GM12878 (cell line): ENCODE measurements around the gene SERHL2. TPM values are rescaled to one million over a fixed set of nuclear protein-coding genes. Genes with fewer than 3 reads are reported as not detected.
"Not testable (repeated sequence)": the region's sequence is repeated elsewhere in the genome, so short reads cannot be mapped to it uniquely, and the experiment has no call there.

ENCODE experiments used
- ATAC-seq: fragments of 200-7000 bp; cut with Tn5 transposase; 3 replicates; pipeline ENCODE4 v1.9.1; 2020; ENCODE audit warnings: mild to moderate bottlenecking, moderate library complexity
- BruUV-seq: library from RNA; stranded (reverse); fragments of 400-500 nt; replicated peaks from 2 replicates; lab custom pipeline; 2021; lab: Mats Ljungman, UMichigan
- CTCF ChIA-PET: fragments of 300-600 bp; sonication (Branson Sonifier 250); formaldehyde crosslinking; extraction: SDS; loops from one replicate; lab custom pipeline; 2021; ENCODE audit warnings: inconsistent platforms; lab: Yijun Ruan, JAX
- POLR2A ChIA-PET: fragments of 350-600 bp; formaldehyde crosslinking; extraction: SDS; loops from one replicate; lab custom pipeline; 2021; ENCODE audit warnings: inconsistent platforms; lab: Charles Lee
- RAD21 ChIA-PET: fragments of 300-600 bp; sonication (Branson Sonifier 250); formaldehyde crosslinking; loops from one replicate; lab custom pipeline; 2023; ENCODE audit warnings: antibody characterized with exemption; ENCODE audit not compliant: unreplicated experiment; lab: Charles Lee
- SMC1A ChIA-PET: fragments of 300-600 bp; sonication (Branson Sonifier 250); formaldehyde crosslinking; loops from one replicate; lab custom pipeline; 2023; ENCODE audit not compliant: unreplicated experiment, uncharacterized antibody; lab: Charles Lee
- DNase-seq: peaks from one replicate; pipeline ENCODE4 v3.0.0-alpha.2; 2011; ENCODE audit warnings: low read depth, low spot score
- FAIRE-seq: peaks from 3 replicates; lab custom pipeline; 2011; peaks lifted over from hg19 to GRCh38; lab: Jason Lieb, UNC
- H2AFZ ChIP-seq: 2 replicates; pipeline ENCODE4 v1.6.0; 2011; ENCODE audit warnings: low read depth, low read length, control low read depth; ENCODE audit not compliant: control insufficient read depth
- H3K27ac ChIP-seq: 2 replicates; pipeline ENCODE4 v1.5.1; 2011; ENCODE audit warnings: control low read depth; ENCODE audit not compliant: control insufficient read depth, insufficient read depth
- H3K27me3 ChIP-seq, 2 experiments: replicated peaks in 1 of 2; 2 replicates each; pipeline versions ENCODE4 v1.6.0 to v1.6.1; 2011; ENCODE audit warnings: low read length in 1 of 2; ENCODE audit not compliant: control insufficient read depth in 2 of 2, insufficient read depth in 2 of 2
- H3K36me3 ChIP-seq, 2 experiments: 2 replicates each; pipeline ENCODE4 v1.5.1; 2011; ENCODE audit warnings: low read length in 1 of 2; ENCODE audit not compliant: control insufficient read depth in 2 of 2, insufficient read depth in 2 of 2
- H3K4me1 ChIP-seq: 2 replicates; pipeline ENCODE4 v1.6.1; 2011; ENCODE audit warnings: mild to moderate bottlenecking, low read length, moderate library complexity, mixed read lengths; ENCODE audit not compliant: control insufficient read depth, insufficient read depth
- H3K4me2 ChIP-seq: 2 replicates; pipeline ENCODE4 v1.6.0; 2011; ENCODE audit warnings: control low read depth; ENCODE audit not compliant: control insufficient read depth, insufficient read depth
- H3K4me3 ChIP-seq: fragments of 200-600 bp; sonication (generic); 2 replicates; pipeline ENCODE4 v1.5.1; 2016
- H3K79me2 ChIP-seq: 2 replicates; pipeline ENCODE4 v1.6.0; 2011; ENCODE audit warnings: low read length; ENCODE audit not compliant: control insufficient read depth, insufficient read depth
- H3K9ac ChIP-seq: 2 replicates; pipeline ENCODE4 v1.8.0; 2011; ENCODE audit warnings: low read length, control low read depth, mixed read lengths; ENCODE audit not compliant: control insufficient read depth, insufficient read depth
- H3K9me3 ChIP-seq: replicated peaks from 3 replicates; pipeline ENCODE4 v1.5.1; 2011; ENCODE audit warnings: mild to moderate bottlenecking, low read length; ENCODE audit not compliant: control insufficient read depth, insufficient read depth
- H4K20me1 ChIP-seq: 2 replicates; pipeline ENCODE4 v1.6.0; 2011; ENCODE audit not compliant: control insufficient read depth, insufficient read depth
- ASH2L ChIP-seq: fragments of 300-600, 200-600 bp; sonication (generic); IDR thresholded peaks from 2 replicates; pipeline ENCODE4 v1.6.1; 2017; ENCODE audit warnings: low read depth, mild to moderate bottlenecking, borderline replicate concordance
- HDAC6 ChIP-seq: fragments of 200-600 bp; sonication (generic); IDR thresholded peaks from one replicate; pipeline ENCODE4 v1.8.0; 2017; ENCODE audit warnings: antibody characterized with exemption; ENCODE audit not compliant: unreplicated experiment
- NFXL1 ChIP-seq: fragments of 450-650 bp; IDR thresholded peaks from 2 replicates; pipeline ENCODE4 v1.6.1; 2017; ENCODE audit warnings: antibody characterized with exemption, mild to moderate bottlenecking, borderline replicate concordance
- NFYB ChIP-seq: IDR thresholded peaks from 2 replicates; pipeline ENCODE4 v1.6.1; 2011; ENCODE audit warnings: low read depth, mild to moderate bottlenecking, low read length, improper control_type of control experiment, moderate library complexity; ENCODE audit not compliant: insufficient read depth
- NR2F1 ChIP-seq: fragments of 450-650 bp; conservative IDR thresholded peaks from 2 replicates; pipeline ENCODE4 v1.6.1; 2017; ENCODE audit warnings: mild to moderate bottlenecking
- RFX5 ChIP-seq: IDR thresholded peaks from 2 replicates; pipeline ENCODE4 v1.6.1; 2011; ENCODE audit warnings: low read depth, low read length, improper control_type of control experiment
- SMC3 ChIP-seq: IDR thresholded peaks from 2 replicates; pipeline ENCODE4 v1.6.1; 2011; ENCODE audit warnings: low read length, improper control_type of control experiment, borderline replicate concordance
- SREBF1 ChIP-seq: IDR thresholded peaks from 2 replicates; pipeline ENCODE4 v1.6.1; 2012; ENCODE audit warnings: mild to moderate bottlenecking, low read length
- SREBF2 ChIP-seq: IDR thresholded peaks from 2 replicates; pipeline ENCODE4 v1.6.1; 2012; ENCODE audit warnings: mild to moderate bottlenecking, low read length
- STAT3 ChIP-seq: IDR thresholded peaks from 2 replicates; pipeline ENCODE4 v1.6.1; 2011; ENCODE audit warnings: low read depth, low read length, improper control_type of control experiment
- SUPT20H ChIP-seq: IDR thresholded peaks from 2 replicates; pipeline ENCODE4 v1.6.1; 2011; ENCODE audit warnings: low read depth, mild to moderate bottlenecking, low read length, moderate library complexity, borderline replicate concordance; ENCODE audit not compliant: control insufficient read depth
- TCF7 ChIP-seq: IDR thresholded peaks from 2 replicates; pipeline ENCODE4 v1.6.1; 2014; ENCODE audit warnings: antibody characterized with exemption, borderline replicate concordance
- ZNF274 ChIP-seq: IDR thresholded peaks from one replicate; pipeline ENCODE4 v1.8.0; 2011; ENCODE audit not compliant: insufficient read length, insufficient read depth
- WGBS: methylation state at CpG from one replicate; pipeline ENCODE4 v1.1.6; 2016; ENCODE audit warnings: low lambda C conversion rate; ENCODE audit not compliant: insufficient replicate concordance, insufficient coverage; ENCODE audit errors: missing lambda C conversion rate; 5-methylcytosine and 5-hydroxymethylcytosine counted together
- in situ Hi-C: fragments of 300-500 bp; cut with MboI; formaldehyde crosslinking; loops from 9 replicates; pipeline ENCODE4 v1.14.3; 2018; ENCODE audit warnings: mixed read lengths
- intact Hi-C: fragments of 100-400 bp; cut with micrococcal nuclease; formaldehyde crosslinking; loops from one replicate; pipeline ENCODE4 v1.14.2; 2022; ENCODE audit not compliant: unreplicated experiment
- polyA plus RNA-seq, 11 experiments: library from polyadenylated mRNA; depleted of rRNA in 4 of 11; unstranded in 6 of 11; stranded (reverse) in 5 of 11; fragments of >200 nt; fragmentation: Nextera tagmentation in 4 of 11; fragmentation: Illumina TruSeq in 1 of 11; extraction: Ambion mirVana in 4 of 11; extraction: Trizol in 1 of 11; gene quantifications; 1 replicate in 1 of 11; 2 replicates in 10 of 11; pipeline versions ENCODE4 v1.2.1 to v1.2.3, GENCODE V29; 2011 to 2016; ENCODE audit warnings: inconsistent platforms in 2 of 11, missing spikeins in 2 of 11, low read depth in 1 of 11
- total RNA-seq, 4 experiments: library from RNA; depleted of rRNA in 3 of 4; stranded (reverse); fragments of >200 nt in 3 of 4; fragmentation: Illumina TruSeq in 1 of 4; extraction: Trizol in 1 of 4; gene quantifications; 2 replicates each; pipeline versions ENCODE4 v1.2.1 to v1.2.3, GENCODE V29; 2013 to 2021
- TF ChIP-seq, protein P1 (sequence below): fragments of 450-650 bp; IDR thresholded peaks from 2 replicates; pipeline ENCODE4 v1.6.1; 2017; ENCODE audit warnings: low read depth, mild to moderate bottlenecking, moderate library complexity
- TF ChIP-seq, protein P2 (sequence below): fragments of 450-650 bp; conservative IDR thresholded peaks from 2 replicates; pipeline ENCODE4 v1.6.1; 2017; ENCODE audit warnings: mild to moderate bottlenecking, moderate library complexity
- TF ChIP-seq, protein P3 (sequence below): IDR thresholded peaks from 2 replicates; pipeline ENCODE4 v1.6.1; 2011; ENCODE audit warnings: low read depth, mild to moderate bottlenecking, low read length, moderate library complexity, borderline replicate concordance; ENCODE audit errors: extremely low read depth

Gene SERHL2
- total and polyA plus RNA-seq, 10 of the 15 experiments (the other 5 are each of a cell fraction or from before 2014, with no cell fraction given), result 0.63 to 2.0 (median 1.2) TPM

DNA sequence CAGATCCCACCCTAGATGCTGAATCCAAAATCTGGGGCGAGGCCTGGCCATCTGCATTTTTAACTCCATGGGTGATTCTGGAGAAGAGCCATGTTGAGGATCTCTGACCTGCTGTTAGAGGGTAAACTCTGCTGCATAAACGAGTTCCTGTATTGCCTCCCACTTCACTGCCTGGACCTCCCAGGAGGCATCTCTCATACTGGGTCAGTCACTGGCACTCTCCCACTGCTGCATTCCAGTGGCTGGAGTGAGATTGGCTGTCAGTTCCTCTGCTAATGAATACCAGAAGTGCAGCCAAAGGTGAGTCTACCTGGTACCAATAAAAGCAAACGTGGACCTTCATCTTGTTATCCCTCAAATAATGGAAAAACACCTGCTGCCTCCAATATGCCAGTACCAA is 50.6 kb downstream of the SERHL2 start:
- Histone ChIP-seq H2AFZ (no peak overlapping the region), H3K36me3 (peaks cover 24 to 29% of the 10 kb centered on the region in 2 experiments), H3K9me3 (no peaks in the 10 kb centered on the region), H3K79me2 (peaks cover 35% of the 10 kb centered on the region), H3K27me3 (no peaks in the 10 kb centered on the region), H3K4me1 (no peaks in the 10 kb centered on the region), H3K9ac (no peak overlapping the region), H4K20me1 (peaks cover 12% of the 10 kb centered on the region; the same call in 1 of the 2 replicates), H3K4me3 (no peak overlapping the region), H3K27ac (no peak overlapping the region), H3K4me2 (no peak overlapping the region)
- 42% methylated on average over 3 of the region's 3 CpGs for WGBS
- POLR2A ChIA-PET, result no interaction called here
- RAD21 ChIA-PET, result no interaction called here
- in situ Hi-C loops, result no loop called here
- no peak for TF ChIP-seq NFXL1
- no peak for TF ChIP-seq STAT3
- TF ChIP-seq, protein P1, sequence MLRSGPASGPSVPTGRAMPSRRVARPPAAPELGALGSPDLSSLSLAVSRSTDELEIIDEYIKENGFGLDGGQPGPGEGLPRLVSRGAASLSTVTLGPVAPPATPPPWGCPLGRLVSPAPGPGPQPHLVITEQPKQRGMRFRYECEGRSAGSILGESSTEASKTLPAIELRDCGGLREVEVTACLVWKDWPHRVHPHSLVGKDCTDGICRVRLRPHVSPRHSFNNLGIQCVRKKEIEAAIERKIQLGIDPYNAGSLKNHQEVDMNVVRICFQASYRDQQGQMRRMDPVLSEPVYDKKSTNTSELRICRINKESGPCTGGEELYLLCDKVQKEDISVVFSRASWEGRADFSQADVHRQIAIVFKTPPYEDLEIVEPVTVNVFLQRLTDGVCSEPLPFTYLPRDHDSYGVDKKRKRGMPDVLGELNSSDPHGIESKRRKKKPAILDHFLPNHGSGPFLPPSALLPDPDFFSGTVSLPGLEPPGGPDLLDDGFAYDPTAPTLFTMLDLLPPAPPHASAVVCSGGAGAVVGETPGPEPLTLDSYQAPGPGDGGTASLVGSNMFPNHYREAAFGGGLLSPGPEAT, result no peak
- TF ChIP-seq SREBF1, result no peak
- TF ChIP-seq HDAC6, result no peak
- no peak for TF ChIP-seq ASH2L
- TF ChIP-seq, protein P2, sequence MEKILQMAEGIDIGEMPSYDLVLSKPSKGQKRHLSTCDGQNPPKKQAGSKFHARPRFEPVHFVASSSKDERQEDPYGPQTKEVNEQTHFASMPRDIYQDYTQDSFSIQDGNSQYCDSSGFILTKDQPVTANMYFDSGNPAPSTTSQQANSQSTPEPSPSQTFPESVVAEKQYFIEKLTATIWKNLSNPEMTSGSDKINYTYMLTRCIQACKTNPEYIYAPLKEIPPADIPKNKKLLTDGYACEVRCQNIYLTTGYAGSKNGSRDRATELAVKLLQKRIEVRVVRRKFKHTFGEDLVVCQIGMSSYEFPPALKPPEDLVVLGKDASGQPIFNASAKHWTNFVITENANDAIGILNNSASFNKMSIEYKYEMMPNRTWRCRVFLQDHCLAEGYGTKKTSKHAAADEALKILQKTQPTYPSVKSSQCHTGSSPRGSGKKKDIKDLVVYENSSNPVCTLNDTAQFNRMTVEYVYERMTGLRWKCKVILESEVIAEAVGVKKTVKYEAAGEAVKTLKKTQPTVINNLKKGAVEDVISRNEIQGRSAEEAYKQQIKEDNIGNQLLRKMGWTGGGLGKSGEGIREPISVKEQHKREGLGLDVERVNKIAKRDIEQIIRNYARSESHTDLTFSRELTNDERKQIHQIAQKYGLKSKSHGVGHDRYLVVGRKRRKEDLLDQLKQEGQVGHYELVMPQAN, result no peak
- no peak for TF ChIP-seq NFYB
- TF ChIP-seq, protein P3, sequence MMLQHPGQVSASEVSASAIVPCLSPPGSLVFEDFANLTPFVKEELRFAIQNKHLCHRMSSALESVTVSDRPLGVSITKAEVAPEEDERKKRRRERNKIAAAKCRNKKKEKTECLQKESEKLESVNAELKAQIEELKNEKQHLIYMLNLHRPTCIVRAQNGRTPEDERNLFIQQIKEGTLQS, result no peak
- TF ChIP-seq RFX5, result no peak
- no peak for TF ChIP-seq SREBF2
- TF ChIP-seq ZNF274, result no peak
- TF ChIP-seq NR2F1, result no peak
- TF ChIP-seq SUPT20H, result no peak
- no peak for TF ChIP-seq SMC3
- no peak for TF ChIP-seq TCF7
- ATAC-seq (no peak), DNase-seq (no peak), FAIRE-seq (no peak)
- CTCF ChIA-PET, result no interaction called here
- SMC1A ChIA-PET, result no interaction called here
- BruUV-seq, result no TSS peak
- intact Hi-C loops, result no loop called here

DNA sequence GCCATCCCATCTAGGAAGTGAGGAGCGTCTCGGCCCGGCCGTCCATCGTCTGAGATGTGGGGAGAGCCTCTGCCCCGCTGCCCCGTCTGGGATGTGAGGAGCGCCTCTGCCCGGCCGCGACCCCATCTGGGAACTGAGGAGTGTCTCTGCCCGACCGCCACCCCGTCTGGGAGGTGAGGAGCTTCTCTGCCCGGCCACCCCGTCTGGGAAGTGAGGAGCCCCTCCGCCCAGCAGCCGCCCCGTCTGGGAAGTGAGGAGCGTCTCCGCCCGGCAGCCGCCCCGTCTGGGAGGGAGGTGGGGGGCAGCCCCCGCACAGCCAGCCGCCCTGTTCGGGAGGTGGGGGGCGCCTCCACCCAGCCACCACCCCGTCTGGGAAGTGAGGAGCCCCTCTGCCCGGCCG is 53.9 kb downstream of the SERHL2 start:
- in situ Hi-C loops, H3K9me3 ChIP-seq, DNase-seq, CTCF ChIA-PET, H2AFZ ChIP-seq, FAIRE-seq, H3K4me2 ChIP-seq, RAD21 ChIA-PET, H3K4me1 ChIP-seq, BruUV-seq, H3K9ac ChIP-seq, intact Hi-C loops, ATAC-seq, H3K27ac ChIP-seq, H3K27me3 ChIP-seq, H3K4me3 ChIP-seq, SMC1A ChIA-PET, POLR2A ChIA-PET: not testable (repeated sequence)
- Histone ChIP-seq H4K20me1 (peaks cover 16% of the 10 kb centered on the region; the same call in 1 of the 2 replicates), H3K79me2 (peaks cover 63% of the 10 kb centered on the region), H3K36me3 (peaks cover 12 to 20% of the 10 kb centered on the region in 2 experiments)
- 97% methylated on average over 25 of the region's 31 CpGs for WGBS
